Thoracic aorta (tissue), 2 donors: Measurements from ENCODE around the gene ATP10A. TPM values are rescaled to one million over a fixed set of nuclear protein-coding genes. Genes with fewer than 3 reads are reported as not detected.
"Not testable (repeated sequence)": the region's sequence is repeated elsewhere in the genome, so short reads cannot be mapped to it uniquely, and the experiment has no call there.

ENCODE experiments used
- ATAC-seq: fragments of 150-250 bp; one replicate; pipeline ENCODE4 v1.8.0; 2017; ENCODE audit warnings: low read depth; ENCODE audit not compliant: insufficient number of reproducible peaks, low FRiP score
- DNase-seq: peaks from one replicate; pipeline ENCODE4 v3.0.0-alpha.2; 2020; ENCODE audit warnings: low spot score
- H3K27ac ChIP-seq, 2 donors: fragments of 200-600 bp; sonication (generic); 1 replicate in 1 of 2; 2 replicates in 1 of 2; pipeline ENCODE4 v1.5.1; 2016; ENCODE audit warnings: mild to moderate bottlenecking in 2 of 2, moderate library complexity in 2 of 2
- H3K27me3 ChIP-seq: fragments of 200-600 bp; sonication (generic); replicated peaks from 2 replicates; pipeline ENCODE4 v1.6.0; 2016; ENCODE audit warnings: mild to moderate bottlenecking; ENCODE audit not compliant: insufficient read depth
- H3K36me3 ChIP-seq: fragments of 200-600 bp; sonication (generic); one replicate; pipeline ENCODE4 v1.5.1; 2016
- H3K4me1 ChIP-seq, 2 donors: fragments of 200-600 bp; sonication (generic); 1 replicate in 1 of 2; 2 replicates in 1 of 2; pipeline versions ENCODE4 v1.5.1 to v1.6.0; 2016; ENCODE audit warnings: low read depth in 2 of 2, mild to moderate bottlenecking in 1 of 2; ENCODE audit not compliant: control insufficient read depth in 1 of 2
- H3K4me3 ChIP-seq: fragments of 200-600 bp; sonication (generic); 2 replicates; pipeline ENCODE4 v1.5.1; 2016; ENCODE audit warnings: mild to moderate bottlenecking
- H3K9me3 ChIP-seq: fragments of 200-600 bp; sonication (generic); 2 replicates; pipeline ENCODE4 v1.5.1; 2016
- CTCF ChIP-seq: fragments of 200-600 bp; sonication (generic); IDR thresholded peaks from one replicate; pipeline ENCODE4 v1.5.1; 2019; ENCODE audit warnings: antibody characterized with exemption
- total RNA-seq, 2 donors: library from RNA; depleted of rRNA; stranded (reverse); fragments of >200 nt; gene quantifications; one replicate each; pipeline versions ENCODE4 v1.1.0 to v1.2.3, GENCODE V29; 2016

Gene ATP10A
- total RNA-seq, 2 donors from 2014 or later, result 59.4 to 89.8 TPM

- TF ChIP-seq CTCF, result no peak
- no peak for ATAC-seq
- Histone ChIP-seq H3K27me3 (no peaks in the 10 kb centered on the region), H3K9me3 (no peaks in the 10 kb centered on the region), H3K36me3 (peaks cover 2% of the 10 kb centered on the region), H3K4me3 (no peak overlapping the region), H3K4me1 (peaks cover 14 to 73% of the 10 kb centered on the region in 2 donors), H3K27ac (no peak overlapping the region)
- DNase-seq, result no peak
These were observed 88.3 kb downstream of the ATP10A start for GRCh38 chr15:25774871-25775270.

DNA sequence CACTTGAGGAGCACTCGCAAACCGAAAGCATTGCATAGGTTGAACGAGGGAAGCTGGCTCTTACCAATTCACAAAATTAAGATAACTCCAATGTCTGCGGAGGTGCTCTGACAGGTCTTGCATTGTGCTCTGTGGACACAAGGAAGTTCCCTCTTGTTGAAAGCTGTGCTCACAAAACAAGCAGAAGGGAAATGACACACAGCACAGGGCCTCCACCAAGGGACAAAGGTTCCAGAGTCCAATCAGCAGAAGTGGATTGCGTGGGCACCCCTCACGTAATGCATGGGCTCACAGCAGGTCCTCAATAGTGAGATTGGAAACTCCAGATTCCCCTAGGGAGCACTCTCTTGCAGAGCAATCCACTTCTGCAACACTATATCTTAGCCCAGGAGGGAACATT, 89.9 kb downstream of the ATP10A start:
- H3K27ac ChIP-seq, result no peak overlapping the region
- TF ChIP-seq CTCF, result no peak
- H3K4me1 ChIP-seq, result peaks cover 14 to 57% of the 10 kb centered on the region in 2 donors
- DNase-seq (no peak), ATAC-seq (no peak)
- H3K36me3 ChIP-seq, result no peaks in the 10 kb centered on the region
- H3K4me3 ChIP-seq, result no peak overlapping the region
- no peaks in the 10 kb centered on the region for H3K9me3 ChIP-seq
- no peaks in the 10 kb centered on the region for H3K27me3 ChIP-seq

DNA sequence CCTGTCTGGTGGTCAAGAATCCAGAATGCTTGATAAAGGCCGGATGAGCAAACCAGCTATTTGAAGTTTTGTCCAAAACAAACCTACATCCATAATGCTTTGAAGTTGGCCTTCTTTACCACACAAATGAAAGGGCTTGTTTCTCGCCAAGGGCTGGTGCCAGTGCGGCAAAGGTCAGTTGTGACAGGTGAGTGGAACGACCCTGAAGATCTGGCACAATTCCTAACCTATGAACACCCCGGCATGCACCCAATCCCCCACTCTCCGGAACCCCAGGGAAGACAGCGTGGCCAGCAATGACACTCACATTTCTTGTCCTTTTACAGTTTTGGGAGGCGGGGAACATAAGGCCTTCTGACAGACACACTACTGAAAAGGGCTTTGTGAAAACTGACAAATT, 90.6 kb downstream of the ATP10A start:
- DNase-seq (no peak), ATAC-seq (no peak)
- H3K27ac ChIP-seq, result no peak overlapping the region
- peaks cover 2% of the 10 kb centered on the region for H3K36me3 ChIP-seq
- H3K9me3 ChIP-seq, result no peaks in the 10 kb centered on the region
- TF ChIP-seq CTCF, result no peak
- no peak overlapping the region for H3K4me3 ChIP-seq
- no peaks in the 10 kb centered on the region for H3K27me3 ChIP-seq
- peaks cover 10 to 51% of the 10 kb centered on the region in 2 donors for H3K4me1 ChIP-seq

- not testable (repeated sequence) for H3K27ac ChIP-seq, ATAC-seq, H3K27me3 ChIP-seq, DNase-seq, H3K9me3 ChIP-seq, H3K36me3 ChIP-seq, H3K4me3 ChIP-seq
- peaks cover 8 to 44% of the 10 kb centered on the region in 2 donors for H3K4me1 ChIP-seq
These were observed 91.4 kb downstream of the ATP10A start for GRCh38 chr15:25771736-25772135.

DNA sequence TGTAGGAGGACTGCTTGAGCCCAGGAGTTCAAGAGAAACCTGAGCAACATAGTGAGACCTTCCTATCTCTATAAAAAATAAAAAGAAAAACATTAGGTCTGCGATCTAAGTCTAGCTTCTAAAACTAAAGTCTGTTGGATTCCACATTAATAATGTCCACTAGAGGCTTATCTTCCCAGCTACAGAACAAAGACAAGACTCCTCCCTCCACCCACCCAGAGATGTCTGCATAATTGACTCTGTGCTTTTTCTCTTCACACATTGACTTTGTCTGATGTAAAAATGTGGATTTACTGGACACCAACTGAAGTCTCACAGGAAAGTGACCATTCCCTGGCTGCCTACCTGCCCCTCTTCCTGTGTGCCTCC, 91.8 kb downstream of the ATP10A start:
- DNase-seq (no peak), ATAC-seq (no peak)
- H3K9me3 ChIP-seq, result no peaks in the 10 kb centered on the region
- H3K36me3 ChIP-seq, result peaks cover 8% of the 10 kb centered on the region
- H3K27ac ChIP-seq, result no peak overlapping the region
- peaks cover 8 to 41% of the 10 kb centered on the region in 2 donors for H3K4me1 ChIP-seq
- no peak overlapping the region for H3K4me3 ChIP-seq
- no peak for TF ChIP-seq CTCF
- H3K27me3 ChIP-seq, result no peaks in the 10 kb centered on the region

DNA sequence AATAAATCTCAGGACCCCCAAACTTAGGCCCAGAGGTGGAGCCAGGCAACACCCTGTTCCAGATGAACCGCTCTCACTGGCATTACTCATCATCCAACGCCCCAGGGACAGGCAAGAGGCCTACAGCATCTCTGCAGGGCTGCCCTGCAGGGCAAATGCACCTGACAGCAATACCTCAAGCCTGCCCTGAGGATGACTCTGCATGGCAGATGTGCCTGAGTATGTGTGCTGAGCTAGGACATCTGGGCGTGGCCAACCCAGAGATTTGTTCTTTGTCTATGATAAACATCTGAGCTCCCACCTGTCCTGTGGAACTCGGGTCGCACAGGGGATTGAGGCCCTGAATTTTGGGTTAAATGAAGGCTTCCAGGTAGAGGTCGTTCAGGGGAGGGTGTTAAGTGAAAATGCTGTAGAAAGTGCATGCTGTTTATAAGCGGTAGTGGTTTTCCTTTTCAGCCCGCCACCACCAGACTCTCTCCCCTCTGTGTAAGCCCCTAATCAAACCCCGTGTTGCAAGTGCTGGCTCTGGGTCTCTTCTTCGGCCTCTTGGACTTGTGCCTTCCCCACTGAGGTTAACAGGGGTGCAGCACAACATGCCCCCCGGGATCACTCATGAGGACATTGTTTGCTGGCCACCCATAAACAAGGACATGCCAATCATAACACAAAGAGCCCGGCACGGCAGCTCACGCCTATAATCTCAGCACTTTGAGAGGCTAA, 92.3 kb downstream of the ATP10A start:
- no peak for DNase-seq
- H3K27ac ChIP-seq, result no peak overlapping the region

More for the DNA sequence above, 92.3 kb downstream of the ATP10A start:
- Histone ChIP-seq H3K36me3 (peaks cover 8% of the 10 kb centered on the region), H3K9me3 (no peaks in the 10 kb centered on the region), H3K27me3 (no peaks in the 10 kb centered on the region), H3K4me3 (no peak overlapping the region), H3K4me1 (peaks cover 8 to 37% of the 10 kb centered on the region in 2 donors)
- no peak for TF ChIP-seq CTCF
- ATAC-seq, result no peak
